Neural cell (in vitro differentiated cells): ENCODE data around the gene XXYLT1. TPM values are rescaled to one million over a fixed set of nuclear protein-coding genes. Genes with fewer than 3 reads are reported as not detected.

Experiments used
- H2AFZ ChIP-seq: fragments of 200-600, 300-800 bp; sonication (generic), shearing (Covaris generic); 2 replicates; pipeline ENCODE4 v1.6.0; 2014; ENCODE audit warnings: low read depth, mild to moderate bottlenecking, antibody characterized with exemption, low read length, moderate library complexity
- H3F3A ChIP-seq: fragments of 200-600 bp; shearing (Covaris generic); 2 replicates; pipeline ENCODE4 v1.6.1; 2016; ENCODE audit warnings: mild to moderate bottlenecking, moderate library complexity, mixed read lengths, antibody characterized with exemption, low read length; ENCODE audit not compliant: insufficient read depth, poor library complexity, severe bottlenecking
- H3K27ac ChIP-seq: fragments of 200-600, 300-800 bp; sonication (generic), shearing (Covaris generic); 2 replicates; pipeline ENCODE4 v1.5.1; 2014; ENCODE audit warnings: mild to moderate bottlenecking, low read length, moderate library complexity
- H3K27me3 ChIP-seq: fragments of 300-800, 200-600 bp; sonication (generic), shearing (Covaris generic); 2 replicates; pipeline ENCODE4 v1.6.0; 2014; ENCODE audit warnings: mild to moderate bottlenecking, low read depth, low read length, moderate library complexity; ENCODE audit not compliant: insufficient read depth
- H3K36me3 ChIP-seq: fragments of 300-800, 200-600 bp; sonication (generic), shearing (Covaris generic); 2 replicates; pipeline ENCODE4 v1.5.1; 2014; ENCODE audit warnings: mild to moderate bottlenecking, antibody characterized with exemption, low read length, moderate library complexity; ENCODE audit not compliant: insufficient read depth
- H3K4me2 ChIP-seq: fragments of 300-800, 200-600 bp; sonication (generic), shearing (Covaris generic); 2 replicates; pipeline ENCODE4 v1.6.0; 2014; ENCODE audit warnings: mild to moderate bottlenecking, low read length
- H3K4me3 ChIP-seq: fragments of 300-800, 200-600 bp; sonication (generic), shearing (Covaris generic); 2 replicates; pipeline ENCODE4 v1.5.1; 2014; ENCODE audit warnings: mild to moderate bottlenecking, low read length, moderate library complexity
- H3K79me2 ChIP-seq: fragments of 200-600 bp; shearing (Covaris generic); replicated peaks from 2 replicates; pipeline ENCODE4 v1.6.0; 2014; ENCODE audit warnings: mild to moderate bottlenecking, low read length, moderate library complexity; ENCODE audit not compliant: insufficient read depth
- H3K9ac ChIP-seq: fragments of 300-800, 200-600 bp; sonication (generic), shearing (Covaris generic); 2 replicates; pipeline ENCODE4 v1.6.1; 2016; ENCODE audit warnings: mild to moderate bottlenecking, low read length, mixed read lengths
- H3K9me2 ChIP-seq: fragments of 200-600 bp; shearing (Covaris generic); 2 replicates; pipeline ENCODE4 v1.6.1; 2016; ENCODE audit warnings: mild to moderate bottlenecking, low read length, mixed read lengths; ENCODE audit not compliant: insufficient read depth
- H3K9me3 ChIP-seq: fragments of 200-600, 300-800 bp; sonication (generic), shearing (Covaris generic); 2 replicates; pipeline ENCODE4 v1.6.1; 2016; ENCODE audit warnings: mild to moderate bottlenecking, mixed run types, low read length, moderate library complexity, mixed read lengths
- H4K20me1 ChIP-seq: fragments of 200-600 bp; shearing (Covaris generic); 2 replicates; pipeline ENCODE4 v1.6.1; 2016; ENCODE audit warnings: mild to moderate bottlenecking, mixed run types; ENCODE audit not compliant: insufficient read depth
- EP300 ChIP-seq: fragments of 450-650 bp; conservative IDR thresholded peaks from 2 replicates; pipeline ENCODE4 v1.6.1; 2014; ENCODE audit warnings: antibody characterized with exemption, mild to moderate bottlenecking, moderate library complexity; ENCODE audit not compliant: poor library complexity, severe bottlenecking
- EZH2 ChIP-seq: fragments of 200-600, 300-800 bp; shearing (Covaris generic), sonication (generic); IDR thresholded peaks from 2 replicates; pipeline ENCODE4 v1.6.1; 2014; ENCODE audit warnings: antibody characterized with exemption, low read length, borderline replicate concordance, mild to moderate bottlenecking; ENCODE audit not compliant: insufficient read depth, poor library complexity, severe bottlenecking
- MXI1 ChIP-seq: fragments of 450-650 bp; conservative IDR thresholded peaks from 2 replicates; pipeline ENCODE4 v1.6.1; 2014; ENCODE audit warnings: antibody characterized with exemption, mild to moderate bottlenecking; ENCODE audit not compliant: poor library complexity, severe bottlenecking
- POLR2AphosphoS5 ChIP-seq: IDR thresholded peaks from 2 replicates; pipeline ENCODE4 v1.6.1; 2012
- RAD21 ChIP-seq: fragments of 450-650 bp; conservative IDR thresholded peaks from 2 replicates; pipeline ENCODE4 v1.6.1; 2014; ENCODE audit warnings: antibody characterized with exemption, mild to moderate bottlenecking, moderate library complexity
- SMC3 ChIP-seq: fragments of 450-650 bp; conservative IDR thresholded peaks from 2 replicates; pipeline ENCODE4 v1.6.1; 2014; ENCODE audit warnings: antibody characterized with exemption, mild to moderate bottlenecking, moderate library complexity; ENCODE audit not compliant: poor library complexity
- TAF1 ChIP-seq: IDR thresholded peaks from 2 replicates; pipeline ENCODE4 v1.6.1; 2012; ENCODE audit warnings: low read depth
- polyA plus RNA-seq: library from polyadenylated mRNA; depleted of rRNA; stranded (reverse); fragments of >200 nt; gene quantifications from 2 replicates; pipeline ENCODE4 v1.2.3, GENCODE V29; 2014
- TF ChIP-seq, protein P1 (sequence below): IDR thresholded peaks from 2 replicates; pipeline ENCODE4 v1.6.1; 2012; ENCODE audit warnings: borderline replicate concordance
- TF ChIP-seq, protein P2 (sequence below): fragments of 450-650 bp; IDR thresholded peaks from 2 replicates; pipeline ENCODE4 v1.5.1; 2014; ENCODE audit warnings: antibody characterized with exemption, mild to moderate bottlenecking, moderate library complexity; ENCODE audit not compliant: poor library complexity, severe bottlenecking

XXYLT1 gene
- polyA plus RNA-seq, 1 donor from 2014 or later: 25.4 TPM

DNA sequence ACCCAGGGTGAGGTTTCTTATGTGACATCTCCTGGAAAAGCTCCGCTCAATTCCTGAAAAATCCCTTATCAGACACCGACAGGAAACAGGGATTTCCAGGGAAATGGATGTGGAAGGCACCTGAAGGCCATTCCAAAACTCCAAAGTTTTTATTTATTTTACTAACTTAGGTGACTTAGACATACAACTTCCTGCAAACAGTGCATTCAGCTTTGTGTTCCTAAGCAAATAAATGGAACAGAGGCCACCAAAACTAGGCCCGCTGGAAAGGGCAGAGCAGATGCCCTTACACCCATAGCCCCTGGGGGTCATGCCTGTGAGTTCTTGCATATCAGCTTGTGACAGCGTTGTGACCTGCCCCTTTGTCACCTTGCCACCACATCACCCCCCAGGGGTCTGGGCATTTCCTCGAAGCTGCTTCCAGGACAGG is 239.4 kb downstream of the XXYLT1 start:
- Histone ChIP-seq H3K4me3 (no peak overlapping the region), H2AFZ (no peak overlapping the region), H3K36me3 (no peaks in the 10 kb centered on the region), H4K20me1 (no peaks in the 10 kb centered on the region), H3K9me3 (no peaks in the 10 kb centered on the region), H3F3A (no peaks in the 10 kb centered on the region), H3K27me3 (no peaks in the 10 kb centered on the region), H3K4me2 (no peak overlapping the region), H3K27ac (no peak overlapping the region), H3K79me2 (no peaks in the 10 kb centered on the region), H3K9me2 (no peaks in the 10 kb centered on the region), H3K9ac (no peak overlapping the region)
- TF ChIP-seq SMC3 (no peak), RAD21 (no peak), EP300 (no peak), EZH2 (no peak), MXI1 (no peak), POLR2AphosphoS5 (no peak)
- TF ChIP-seq, protein P1, sequence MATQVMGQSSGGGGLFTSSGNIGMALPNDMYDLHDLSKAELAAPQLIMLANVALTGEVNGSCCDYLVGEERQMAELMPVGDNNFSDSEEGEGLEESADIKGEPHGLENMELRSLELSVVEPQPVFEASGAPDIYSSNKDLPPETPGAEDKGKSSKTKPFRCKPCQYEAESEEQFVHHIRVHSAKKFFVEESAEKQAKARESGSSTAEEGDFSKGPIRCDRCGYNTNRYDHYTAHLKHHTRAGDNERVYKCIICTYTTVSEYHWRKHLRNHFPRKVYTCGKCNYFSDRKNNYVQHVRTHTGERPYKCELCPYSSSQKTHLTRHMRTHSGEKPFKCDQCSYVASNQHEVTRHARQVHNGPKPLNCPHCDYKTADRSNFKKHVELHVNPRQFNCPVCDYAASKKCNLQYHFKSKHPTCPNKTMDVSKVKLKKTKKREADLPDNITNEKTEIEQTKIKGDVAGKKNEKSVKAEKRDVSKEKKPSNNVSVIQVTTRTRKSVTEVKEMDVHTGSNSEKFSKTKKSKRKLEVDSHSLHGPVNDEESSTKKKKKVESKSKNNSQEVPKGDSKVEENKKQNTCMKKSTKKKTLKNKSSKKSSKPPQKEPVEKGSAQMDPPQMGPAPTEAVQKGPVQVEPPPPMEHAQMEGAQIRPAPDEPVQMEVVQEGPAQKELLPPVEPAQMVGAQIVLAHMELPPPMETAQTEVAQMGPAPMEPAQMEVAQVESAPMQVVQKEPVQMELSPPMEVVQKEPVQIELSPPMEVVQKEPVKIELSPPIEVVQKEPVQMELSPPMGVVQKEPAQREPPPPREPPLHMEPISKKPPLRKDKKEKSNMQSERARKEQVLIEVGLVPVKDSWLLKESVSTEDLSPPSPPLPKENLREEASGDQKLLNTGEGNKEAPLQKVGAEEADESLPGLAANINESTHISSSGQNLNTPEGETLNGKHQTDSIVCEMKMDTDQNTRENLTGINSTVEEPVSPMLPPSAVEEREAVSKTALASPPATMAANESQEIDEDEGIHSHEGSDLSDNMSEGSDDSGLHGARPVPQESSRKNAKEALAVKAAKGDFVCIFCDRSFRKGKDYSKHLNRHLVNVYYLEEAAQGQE: no peak

DNA sequence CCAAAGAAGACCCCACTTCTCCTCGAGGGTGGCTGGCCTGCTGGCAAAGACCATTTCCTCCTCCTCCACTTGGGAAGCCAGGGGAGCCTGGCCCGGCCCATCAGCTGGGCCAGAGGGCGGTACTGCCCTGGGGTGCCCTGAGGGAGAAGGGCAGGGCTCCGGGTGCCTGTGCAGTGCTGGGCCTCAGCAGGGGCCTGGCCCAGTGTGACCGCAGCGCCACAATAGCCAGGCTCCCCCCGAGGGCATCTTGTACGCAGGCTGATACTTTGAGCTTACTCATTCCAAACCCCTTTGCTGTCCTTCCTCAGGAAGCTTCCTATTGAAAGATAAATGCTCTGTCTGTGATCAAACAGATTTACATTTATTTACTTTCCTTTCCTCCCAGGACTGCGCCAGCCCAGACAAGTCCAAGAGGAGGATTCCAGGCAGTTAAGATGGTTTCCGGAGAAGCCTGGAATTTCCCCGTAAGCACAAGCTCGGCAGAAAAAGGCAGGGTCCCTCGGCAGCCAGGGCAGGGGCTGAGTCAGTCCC is 240.1 kb downstream of the XXYLT1 start:
- Histone ChIP-seq H3K27me3 (no peaks in the 10 kb centered on the region), H3F3A (no peaks in the 10 kb centered on the region), H3K27ac (no peak overlapping the region), H3K4me2 (no peak overlapping the region), H2AFZ (no peak overlapping the region), H3K9ac (no peak overlapping the region), H3K4me3 (no peak overlapping the region), H3K9me2 (no peaks in the 10 kb centered on the region), H4K20me1 (no peaks in the 10 kb centered on the region), H3K79me2 (no peaks in the 10 kb centered on the region), H3K36me3 (no peaks in the 10 kb centered on the region), H3K9me3 (no peaks in the 10 kb centered on the region)
- no peak for TF ChIP-seq EZH2
- TF ChIP-seq TAF1: no peak
- TF ChIP-seq POLR2AphosphoS5: no peak

DNA sequence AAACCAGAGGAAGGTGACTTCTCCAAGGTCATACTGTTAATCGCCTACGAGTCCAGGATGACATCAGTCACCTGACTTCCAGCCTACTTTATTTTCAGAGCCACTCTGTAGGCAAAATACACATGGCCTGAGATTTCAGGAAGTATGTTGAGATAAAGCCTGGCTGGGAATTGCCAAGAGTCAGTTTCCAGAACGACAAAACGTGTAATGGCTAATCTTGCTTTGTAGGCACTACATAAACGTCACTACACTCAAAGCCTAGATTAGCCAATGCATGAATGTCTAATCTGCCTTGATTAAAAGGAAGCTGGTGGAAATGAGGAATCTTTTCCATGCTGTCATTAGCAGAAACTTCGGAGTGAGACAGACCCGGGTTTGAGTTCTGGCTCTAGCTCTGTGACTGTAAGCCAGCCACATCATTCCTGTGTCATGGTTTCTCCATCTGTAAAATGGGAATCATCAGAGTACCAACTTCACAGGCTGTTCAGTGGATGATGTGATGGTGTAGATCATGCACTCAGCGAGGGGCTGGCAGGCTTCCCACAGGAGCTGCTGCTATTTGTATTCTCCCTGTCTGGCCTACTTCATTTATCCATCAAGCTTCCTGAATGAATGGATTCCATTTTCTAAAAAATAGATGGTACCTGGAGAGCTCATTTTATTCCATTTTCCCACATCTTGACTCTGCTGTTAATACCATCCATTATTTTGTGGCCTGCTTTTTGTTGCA is 241.9 kb downstream of the XXYLT1 start:
- H3K9me3 ChIP-seq: no peaks in the 10 kb centered on the region
- no peak overlapping the region for H3K4me3 ChIP-seq
- no peaks in the 10 kb centered on the region for H3K79me2 ChIP-seq
- H3K9ac ChIP-seq: no peak overlapping the region
- TF ChIP-seq, protein P2, sequence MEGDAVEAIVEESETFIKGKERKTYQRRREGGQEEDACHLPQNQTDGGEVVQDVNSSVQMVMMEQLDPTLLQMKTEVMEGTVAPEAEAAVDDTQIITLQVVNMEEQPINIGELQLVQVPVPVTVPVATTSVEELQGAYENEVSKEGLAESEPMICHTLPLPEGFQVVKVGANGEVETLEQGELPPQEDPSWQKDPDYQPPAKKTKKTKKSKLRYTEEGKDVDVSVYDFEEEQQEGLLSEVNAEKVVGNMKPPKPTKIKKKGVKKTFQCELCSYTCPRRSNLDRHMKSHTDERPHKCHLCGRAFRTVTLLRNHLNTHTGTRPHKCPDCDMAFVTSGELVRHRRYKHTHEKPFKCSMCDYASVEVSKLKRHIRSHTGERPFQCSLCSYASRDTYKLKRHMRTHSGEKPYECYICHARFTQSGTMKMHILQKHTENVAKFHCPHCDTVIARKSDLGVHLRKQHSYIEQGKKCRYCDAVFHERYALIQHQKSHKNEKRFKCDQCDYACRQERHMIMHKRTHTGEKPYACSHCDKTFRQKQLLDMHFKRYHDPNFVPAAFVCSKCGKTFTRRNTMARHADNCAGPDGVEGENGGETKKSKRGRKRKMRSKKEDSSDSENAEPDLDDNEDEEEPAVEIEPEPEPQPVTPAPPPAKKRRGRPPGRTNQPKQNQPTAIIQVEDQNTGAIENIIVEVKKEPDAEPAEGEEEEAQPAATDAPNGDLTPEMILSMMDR: no peak
- TF ChIP-seq EZH2: no peak
- H3K4me2 ChIP-seq: no peak overlapping the region
- H3K9me2 ChIP-seq: no peaks in the 10 kb centered on the region
- no peaks in the 10 kb centered on the region for H4K20me1 ChIP-seq
- no peaks in the 10 kb centered on the region for H3K36me3 ChIP-seq
- H3F3A ChIP-seq: no peaks in the 10 kb centered on the region
- no peaks in the 10 kb centered on the region for H3K27me3 ChIP-seq
- no peak overlapping the region for H2AFZ ChIP-seq
- H3K27ac ChIP-seq: no peak overlapping the region
